OCI-LY3 (cell line): ENCODE data around the gene GNB5.
A peak's percentile ranks its signal among the peaks of the same experiment; 100 is the strongest.
"Not testable (repeated sequence)": the region's sequence is repeated elsewhere in the genome, so short reads cannot be mapped to it uniquely, and the experiment has no call there.

ENCODE experiments used
- H2AFZ ChIP-seq: fragments of 200-600, 300-600 bp; shearing (Covaris generic); 2 replicates; pipeline ENCODE4 v1.6.0; 2014; ENCODE audit warnings: antibody characterized with exemption, low read depth, low read length
- H3K27ac ChIP-seq: fragments of 200-600, 300-600 bp; sonication (generic); 2 replicates; pipeline ENCODE4 v1.5.1; 2014; ENCODE audit warnings: mild to moderate bottlenecking, low read length, moderate library complexity, mixed read lengths
- H3K27me3 ChIP-seq: fragments of 200-600, 300-600 bp; sonication (generic); 2 replicates; pipeline ENCODE4 v1.6.1; 2014; ENCODE audit warnings: low read depth, low read length, mixed read lengths
- H3K36me3 ChIP-seq: fragments of 200-600, 300-600 bp; sonication (generic); replicated peaks from 2 replicates; pipeline ENCODE3; 2014; ENCODE audit warnings: low read depth, low read length, mixed read lengths
- H3K4me1 ChIP-seq: fragments of 300-600, 200-600 bp; sonication (generic); 2 replicates; pipeline ENCODE4 v1.6.1; 2014; ENCODE audit warnings: low read length, mixed read lengths
- H3K4me2 ChIP-seq: fragments of 200-600, 300-600 bp; sonication (generic); 2 replicates; pipeline ENCODE4 v1.6.1; 2014; ENCODE audit warnings: low read length, mixed read lengths
- H3K4me3 ChIP-seq: fragments of 300-600, 200-600 bp; sonication (generic); 2 replicates; pipeline ENCODE4 v1.5.1; 2014; ENCODE audit warnings: antibody characterized with exemption, mild to moderate bottlenecking, low read length, moderate library complexity
- H3K79me2 ChIP-seq: fragments of 300-600, 200-600 bp; shearing (Covaris generic); 2 replicates; pipeline ENCODE4 v1.6.1; 2014; ENCODE audit warnings: mild to moderate bottlenecking, low read length, mixed read lengths
- H3K9ac ChIP-seq: fragments of 300-600, 200-600 bp; shearing (Covaris generic); 2 replicates; pipeline ENCODE4 v1.6.0; 2014; ENCODE audit warnings: mild to moderate bottlenecking, low read length, moderate library complexity
- H3K9me3 ChIP-seq: fragments of 200-600, 300-600 bp; shearing (Covaris generic); 2 replicates; pipeline ENCODE4 v1.6.1; 2014; ENCODE audit warnings: low read length, mixed read lengths; ENCODE audit not compliant: insufficient read depth
- H4K20me1 ChIP-seq: fragments of 200-600, 300-600 bp; sonication (generic); 2 replicates; pipeline ENCODE4 v1.6.1; 2016; ENCODE audit warnings: low read length, mixed read lengths; ENCODE audit not compliant: insufficient read depth
- CTCF ChIP-seq: fragments of 200-600, 300-600 bp; sonication (generic); IDR thresholded peaks from 2 replicates; pipeline ENCODE4 v1.5.1; 2014; ENCODE audit warnings: antibody characterized with exemption, low read length, low read depth
- EZH2phosphoT487 ChIP-seq: fragments of 200-600 bp; shearing (Covaris generic); IDR thresholded peaks from 2 replicates; pipeline ENCODE4 v1.6.1; 2018; ENCODE audit warnings: antibody characterized with exemption, mixed run types, low read depth

The GNB5 gene

GRCh38 chr15:52086011-52086786, 105.0 kb downstream of the GNB5 start:
- H3K4me1 ChIP-seq, result peaks cover 19% of the 10 kb centered on the region
- peaks cover 20% of the 10 kb centered on the region for H3K9me3 ChIP-seq
- H3K4me3 ChIP-seq, result no peak overlapping the region
- no peaks in the 10 kb centered on the region for H4K20me1 ChIP-seq
- H3K36me3 ChIP-seq, result peaks cover 36% of the 10 kb centered on the region
- H3K27ac ChIP-seq, result no peak overlapping the region
- H3K4me2 ChIP-seq, result no peak overlapping the region
- no peaks in the 10 kb centered on the region for H3K27me3 ChIP-seq
- no peak overlapping the region for H2AFZ ChIP-seq
- H3K9ac ChIP-seq, result no peak overlapping the region
- no peak for TF ChIP-seq EZH2phosphoT487
- no peak for TF ChIP-seq CTCF
- H3K79me2 ChIP-seq, result no peaks in the 10 kb centered on the region

- no peak for TF ChIP-seq CTCF
- TF ChIP-seq EZH2phosphoT487, result no peak
- H3K4me2 ChIP-seq, result no peak overlapping the region
- H3K79me2 ChIP-seq, result no peaks in the 10 kb centered on the region
- no peaks in the 10 kb centered on the region for H3K27me3 ChIP-seq
- peaks cover 19% of the 10 kb centered on the region for H3K4me1 ChIP-seq
- H3K4me3 ChIP-seq, result no peak overlapping the region
- no peak overlapping the region for H3K27ac ChIP-seq
- no peak overlapping the region for H3K9ac ChIP-seq
- H3K9me3 ChIP-seq, result peaks cover 16% of the 10 kb centered on the region
- H3K36me3 ChIP-seq, result peaks cover 31% of the 10 kb centered on the region
- H2AFZ ChIP-seq, result no peak overlapping the region
- no peaks in the 10 kb centered on the region for H4K20me1 ChIP-seq
Measured at GRCh38 chr15:52085299-52085698, 105.9 kb downstream of the GNB5 start.

- H3K4me1 ChIP-seq, result peaks cover 22% of the 10 kb centered on the region
- no peaks in the 10 kb centered on the region for H3K27me3 ChIP-seq
- H3K27ac ChIP-seq, result no peak overlapping the region
- H3K9ac ChIP-seq, result no peak overlapping the region
- no peak overlapping the region for H2AFZ ChIP-seq
- TF ChIP-seq CTCF, result no peak
- no peak for TF ChIP-seq EZH2phosphoT487
- H3K9me3 ChIP-seq, result peaks cover 14% of the 10 kb centered on the region
- no peaks in the 10 kb centered on the region for H4K20me1 ChIP-seq
- no peak overlapping the region for H3K4me2 ChIP-seq
- H3K4me3 ChIP-seq, result no peak overlapping the region
- H3K36me3 ChIP-seq, result peaks cover 21% of the 10 kb centered on the region
- H3K79me2 ChIP-seq, result no peaks in the 10 kb centered on the region
Measured at GRCh38 chr15:52083603-52084002, 107.6 kb downstream of the GNB5 start.

GRCh38 chr15:52083037-52083359, 108.2 kb downstream of the GNB5 start:
- H2AFZ ChIP-seq, H3K4me3 ChIP-seq, H4K20me1 ChIP-seq, H3K27ac ChIP-seq, H3K79me2 ChIP-seq, H3K27me3 ChIP-seq, H3K9ac ChIP-seq: not testable (repeated sequence)
- H3K4me2 ChIP-seq, result 0 out of 2 replicates have a peak overlapping the region, but pooled peaks have one; percentile 23
- peaks cover 14% of the 10 kb centered on the region for H3K9me3 ChIP-seq
- H3K36me3 ChIP-seq, result peaks cover 18% of the 10 kb centered on the region
- peaks cover 22% of the 10 kb centered on the region for H3K4me1 ChIP-seq
